Peyer's patch (tissue), 4 donors: ENCODE data around the gene CA10. TPM values are rescaled to one million over a fixed set of nuclear protein-coding genes. Genes with fewer than 3 reads are reported as not detected.

ENCODE experiments used
- DNase-seq, 3 donors: peaks; one replicate each; pipeline ENCODE4 v3.0.0-alpha.2; 2017 to 2019
- H3K27ac ChIP-seq, 4 donors: fragments of 200-600 bp; sonication (generic); one replicate each; pipeline ENCODE4 v1.5.1; 2016 to 2019
- H3K27me3 ChIP-seq, 2 donors: fragments of 200-600 bp; sonication (generic); one replicate each; pipeline ENCODE4 v1.5.1; 2019
- H3K36me3 ChIP-seq, 3 donors: fragments of 200-600 bp; sonication (generic); one replicate each; pipeline ENCODE4 v1.5.1; 2016 to 2019
- H3K4me1 ChIP-seq, 4 donors: fragments of 200-600 bp; sonication (generic); one replicate each; pipeline ENCODE4 v1.5.1; 2016 to 2019
- H3K4me3 ChIP-seq, 4 donors: fragments of 200-600 bp; sonication (generic); 1 replicate in 3 of 4; 2 replicates in 1 of 4; pipeline ENCODE4 v1.5.1; 2016 to 2019; ENCODE audit warnings: mild to moderate bottlenecking in 1 of 4
- H3K9me3 ChIP-seq, 4 donors: fragments of 200-600 bp; sonication (generic); one replicate each; pipeline ENCODE4 v1.5.1; 2016 to 2019; ENCODE audit warnings: mild to moderate bottlenecking in 1 of 4
- CTCF ChIP-seq, 6 experiments: fragments of 450-650 bp in 4 of 6; fragments of 200-600 bp in 2 of 6; sonication (generic) in 1 of 6; IDR thresholded peaks; one replicate each; pipeline ENCODE4 v1.5.1; 2017 to 2019; ENCODE audit warnings: antibody characterized with exemption in 6 of 6, mild to moderate bottlenecking in 3 of 6, moderate library complexity in 1 of 6
- POLR2A ChIP-seq, 2 donors: fragments of 450-650 bp; IDR thresholded peaks; one replicate each; pipeline ENCODE4 v1.5.1; 2017; ENCODE audit warnings: antibody characterized with exemption in 2 of 2, mild to moderate bottlenecking in 2 of 2, moderate library complexity in 2 of 2
- total RNA-seq, 4 donors: library from RNA; depleted of rRNA; stranded (reverse); fragments of >200 nt; gene quantifications; one replicate each; pipeline ENCODE4 v1.1.0, GENCODE V29; 2016

CA10 gene
- total RNA-seq, 4 donors from 2014 or later: 1.4 to 1.7 TPM; not detected in 2

- no peak overlapping the region for H3K4me3 ChIP-seq
- no peak for DNase-seq
- no peak for TF ChIP-seq CTCF (IDR thresholded peaks at IDR 0.05)
- TF ChIP-seq POLR2A (IDR thresholded peaks at IDR 0.05): no peak
- no peaks in the 10 kb centered on the region for H3K9me3 ChIP-seq
- no peak overlapping the region for H3K27ac ChIP-seq
- H3K36me3 ChIP-seq: no peaks in the 10 kb centered on the region
- no peaks in the 10 kb centered on the region for H3K27me3 ChIP-seq
- no peaks in the 10 kb centered on the region for H3K4me1 ChIP-seq
These were observed 435.5 kb downstream of the CA10 start for GRCh38 chr17:51722994-51723393.

GRCh38 chr17:51721730-51722129, 436.8 kb downstream of the CA10 start:
- DNase-seq: no peak

DNA sequence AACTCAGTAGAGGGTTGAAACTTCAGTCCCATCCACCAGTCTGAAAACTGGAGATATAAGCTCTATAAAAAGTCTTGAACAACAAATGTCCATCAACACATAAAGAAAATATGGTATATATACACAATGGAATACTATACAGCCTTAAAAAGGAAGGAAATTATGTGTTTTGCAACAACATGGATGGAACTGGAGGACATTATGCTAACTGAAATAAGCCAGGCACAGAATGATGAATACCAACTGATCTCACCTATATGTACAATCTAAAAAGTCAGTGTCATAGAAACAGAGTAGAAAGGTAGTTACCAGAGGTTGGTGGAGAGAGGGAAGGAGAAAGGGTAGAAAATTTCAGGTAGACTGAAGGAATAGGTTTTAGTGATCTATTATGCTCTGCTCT, 438.1 kb downstream of the CA10 start:
- no peak for DNase-seq
- H3K36me3 ChIP-seq: no peaks in the 10 kb centered on the region
- H3K27me3 ChIP-seq: no peaks in the 10 kb centered on the region
- TF ChIP-seq POLR2A (IDR thresholded peaks at IDR 0.05) (no peak), CTCF (IDR thresholded peaks at IDR 0.05) (no peak)
- H3K27ac ChIP-seq: no peak overlapping the region
- H3K4me1 ChIP-seq: no peaks in the 10 kb centered on the region
- H3K9me3 ChIP-seq: no peaks in the 10 kb centered on the region
- H3K4me3 ChIP-seq: no peak overlapping the region

More at GRCh38 chr17:51721730-51722129, 436.8 kb downstream of the CA10 start:
- no peak overlapping the region for H3K27ac ChIP-seq
- no peak overlapping the region for H3K4me3 ChIP-seq
- no peaks in the 10 kb centered on the region for H3K27me3 ChIP-seq
- TF ChIP-seq CTCF (IDR thresholded peaks at IDR 0.05) (no peak), POLR2A (IDR thresholded peaks at IDR 0.05) (no peak)
- H3K36me3 ChIP-seq: no peaks in the 10 kb centered on the region
- H3K4me1 ChIP-seq: no peaks in the 10 kb centered on the region
- no peaks in the 10 kb centered on the region for H3K9me3 ChIP-seq

GRCh38 chr17:51718983-51719382, 439.5 kb downstream of the CA10 start:
- Histone ChIP-seq H3K27me3 (no peaks in the 10 kb centered on the region), H3K4me1 (no peaks in the 10 kb centered on the region), H3K27ac (no peak overlapping the region), H3K36me3 (no peaks in the 10 kb centered on the region), H3K4me3 (no peak overlapping the region), H3K9me3 (no peaks in the 10 kb centered on the region)
- TF ChIP-seq CTCF (IDR thresholded peaks at IDR 0.05): no peak
- no peak for TF ChIP-seq POLR2A (IDR thresholded peaks at IDR 0.05)
- no peak for DNase-seq

- H3K27ac ChIP-seq: no peak overlapping the region
These were observed 446.9 kb downstream of the CA10 start for GRCh38 chr17:51711581-51711980.

More at GRCh38 chr17:51711581-51711980, 446.9 kb downstream of the CA10 start:
- H3K9me3 ChIP-seq: no peaks in the 10 kb centered on the region
- TF ChIP-seq POLR2A (IDR thresholded peaks at IDR 0.05): no peak
- no peak for TF ChIP-seq CTCF (IDR thresholded peaks at IDR 0.05)
- H3K4me3 ChIP-seq: no peak overlapping the region
- no peaks in the 10 kb centered on the region for H3K36me3 ChIP-seq
- H3K4me1 ChIP-seq: no peaks in the 10 kb centered on the region
- DNase-seq: no peak
- no peaks in the 10 kb centered on the region for H3K27me3 ChIP-seq
